Right ventricle myocardium superior (tissue), 1 donor: ENCODE data around the gene TMED4. TPM values are rescaled to one million over a fixed set of nuclear protein-coding genes. Genes with fewer than 3 reads are reported as not detected.
"Not testable (repeated sequence)": the region's sequence is repeated elsewhere in the genome, so short reads cannot be mapped to it uniquely, and the experiment has no call there.

Experiments used
- ATAC-seq: fragments of 200-7000 bp; cut with Tn5 transposase; one replicate; pipeline ENCODE4 v1.9.1; 2020; ENCODE audit warnings: mild to moderate bottlenecking; ENCODE audit not compliant: poor library complexity
- DNase-seq: peaks from one replicate; pipeline ENCODE4 v3.0.0-alpha.2; 2020
- intact Hi-C: fragments of 100-400 bp; cut with DNase I; formaldehyde crosslinking; loops from one replicate; pipeline ENCODE4 v1.11.2; 2022
- total RNA-seq: library from RNA; stranded (reverse); fragmentation: NEBNext Ultra II Directional; extraction: Animal tissue kit (Norgen Biotek cat#: 25700); gene quantifications from one replicate; pipeline ENCODE4 v1.2.1, GENCODE V29; 2021
- donor health status: DM: no; HTN: yes; CAD: no; lungs with severe emphysema.

Gene TMED4
- total RNA-seq, 1 donor from 2014 or later = 47.6 TPM

DNA sequence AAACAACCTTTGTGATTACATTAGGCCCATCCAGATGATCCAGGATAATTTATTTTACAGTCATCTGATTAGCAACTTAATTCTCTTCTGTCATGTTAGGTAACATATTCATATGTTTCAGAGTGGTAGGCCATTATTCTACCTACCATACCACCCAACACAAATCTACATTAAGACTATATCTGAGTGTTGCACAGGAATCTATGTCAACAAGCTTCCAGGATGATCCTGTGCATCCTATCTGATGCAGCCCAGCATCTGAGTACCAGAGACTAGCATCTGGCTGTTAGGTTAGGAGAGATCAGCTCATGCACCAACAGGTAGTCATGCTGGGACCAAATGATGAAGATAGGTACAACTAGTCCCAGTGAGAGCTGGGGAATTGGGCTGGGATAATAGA, 7.0 kb downstream of the TMED4 start:
- ATAC-seq (no peak), DNase-seq (no peak)
- intact Hi-C loops = no loop called here

DNA sequence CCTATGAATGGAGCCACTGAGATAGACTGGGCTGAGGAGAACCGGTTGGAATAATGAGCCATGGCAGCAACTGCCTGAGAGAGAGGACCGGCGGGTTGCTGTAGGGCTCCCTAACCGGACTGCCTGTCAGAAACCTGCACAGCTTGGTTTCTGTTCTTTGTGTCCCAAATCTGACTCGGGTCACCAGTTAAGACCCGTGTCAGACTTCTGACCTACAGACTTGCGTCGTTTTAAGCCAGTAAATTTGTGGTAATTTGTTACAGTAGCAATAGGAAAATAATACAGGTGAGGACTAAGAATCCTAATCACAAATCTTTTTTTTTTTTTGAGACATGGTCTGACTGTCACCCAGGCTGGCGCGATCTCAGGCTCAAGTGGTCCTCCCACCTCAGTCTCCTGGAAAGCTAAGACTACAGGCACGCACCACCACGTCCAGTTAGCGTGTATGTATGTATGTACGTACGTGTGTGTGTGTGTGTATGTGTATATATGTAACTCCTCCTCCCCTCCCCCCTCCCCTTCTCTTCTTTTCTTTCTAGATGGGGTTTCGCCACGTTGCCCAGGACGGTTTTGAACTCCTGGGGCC, 7.7 kb downstream of the TMED4 start:
- DNase-seq = no peak
- ATAC-seq = no peak
- intact Hi-C loops = no loop called here

DNA sequence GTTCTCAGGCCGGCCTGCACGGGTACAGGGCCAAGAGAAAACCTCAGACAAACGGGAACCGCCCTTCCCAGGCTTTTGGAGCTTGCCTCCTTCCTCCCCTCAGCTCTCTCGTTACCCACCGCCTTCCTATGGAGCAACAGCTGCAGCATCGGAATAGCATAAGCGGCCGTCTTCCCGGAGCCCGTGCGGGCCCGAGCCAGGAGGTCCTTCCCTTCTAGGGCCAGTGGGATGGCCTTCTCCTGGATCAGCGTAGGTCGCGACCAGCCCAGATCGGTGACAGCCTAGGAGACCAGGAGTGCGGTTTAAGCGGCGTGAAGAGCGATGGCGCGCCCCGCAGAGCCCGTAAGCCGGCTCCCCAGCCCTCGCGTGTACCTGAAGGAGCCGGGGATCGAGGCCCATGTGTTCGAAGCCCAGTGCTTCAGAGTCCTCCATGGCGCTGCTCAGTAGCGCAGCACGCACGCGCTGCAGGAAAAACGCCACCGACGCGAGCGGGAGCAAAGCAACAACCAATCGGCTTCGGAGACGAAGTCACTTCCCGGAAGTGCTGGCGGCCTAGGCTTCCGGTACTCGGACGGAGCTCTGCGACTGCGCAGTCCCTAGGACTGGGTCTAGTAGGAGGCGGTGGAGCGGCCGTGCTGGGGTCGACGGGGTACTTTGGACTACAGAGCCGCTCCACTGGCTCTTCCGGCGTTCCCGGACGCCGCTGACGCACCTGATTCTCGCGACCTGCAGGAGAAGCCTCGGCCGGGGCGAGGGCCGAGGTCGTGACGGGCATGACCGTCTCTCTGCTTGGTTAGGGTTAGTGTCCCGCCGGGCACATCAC, 8.4 kb downstream of the TMED4 start, which contains the start of gene DDX56:
DDX56 (minus strand) TSS at position 445 of the 823 bp plus-strand sequence; CDS start at position 432, 13 bp downstream.
- ATAC-seq = peak; percentile 98
- intact Hi-C loops = no loop called here
- DNase-seq = peak; percentile 97

DNA sequence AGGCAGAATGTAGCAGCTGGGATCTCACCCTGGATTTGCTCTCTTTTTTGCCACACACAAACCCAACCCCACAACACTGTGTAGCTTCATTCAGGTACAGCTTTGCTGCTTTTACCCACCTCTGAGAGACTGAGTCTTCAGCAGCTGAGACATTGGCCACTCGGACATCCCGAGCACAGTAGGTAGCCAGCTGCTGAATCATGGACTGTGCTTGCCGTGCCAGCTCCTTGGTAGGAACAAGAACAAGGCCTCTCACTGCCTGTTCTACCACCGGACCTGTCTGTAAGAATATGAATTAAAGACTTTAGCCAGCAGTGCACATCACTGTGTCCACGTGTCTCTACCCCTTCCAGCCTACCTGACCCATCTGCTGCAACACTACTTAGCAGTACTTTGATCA, 9.3 kb downstream of the TMED4 start:
- intact Hi-C loops = no loop called here
- no peak for DNase-seq
- no peak for ATAC-seq

DNA sequence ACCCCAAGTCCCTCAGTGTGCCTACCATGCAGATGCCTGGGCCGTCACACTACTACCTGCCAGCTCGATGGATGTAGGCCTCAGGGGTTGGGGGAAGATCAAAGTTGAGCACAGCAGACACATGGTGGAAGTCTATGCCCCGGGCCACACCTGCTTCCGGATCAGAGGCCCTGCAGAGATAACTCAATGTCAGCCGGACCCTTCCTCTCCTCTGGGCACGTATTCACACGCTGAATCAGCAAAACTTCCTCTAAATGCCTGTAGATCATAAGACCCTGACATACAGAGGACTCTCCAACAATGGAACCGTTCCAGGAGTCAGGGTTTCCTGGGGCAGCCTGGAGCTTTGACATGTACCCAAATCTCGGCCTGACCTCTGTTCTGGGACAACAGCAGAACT, 12.1 kb downstream of the TMED4 start:
- intact Hi-C loops = loop anchor here (10.0 kb wide), 1 partner anchor 195 kb away; no protein-coding TSS in a partner anchor
- DNase-seq = no peak
- ATAC-seq = no peak

DNA sequence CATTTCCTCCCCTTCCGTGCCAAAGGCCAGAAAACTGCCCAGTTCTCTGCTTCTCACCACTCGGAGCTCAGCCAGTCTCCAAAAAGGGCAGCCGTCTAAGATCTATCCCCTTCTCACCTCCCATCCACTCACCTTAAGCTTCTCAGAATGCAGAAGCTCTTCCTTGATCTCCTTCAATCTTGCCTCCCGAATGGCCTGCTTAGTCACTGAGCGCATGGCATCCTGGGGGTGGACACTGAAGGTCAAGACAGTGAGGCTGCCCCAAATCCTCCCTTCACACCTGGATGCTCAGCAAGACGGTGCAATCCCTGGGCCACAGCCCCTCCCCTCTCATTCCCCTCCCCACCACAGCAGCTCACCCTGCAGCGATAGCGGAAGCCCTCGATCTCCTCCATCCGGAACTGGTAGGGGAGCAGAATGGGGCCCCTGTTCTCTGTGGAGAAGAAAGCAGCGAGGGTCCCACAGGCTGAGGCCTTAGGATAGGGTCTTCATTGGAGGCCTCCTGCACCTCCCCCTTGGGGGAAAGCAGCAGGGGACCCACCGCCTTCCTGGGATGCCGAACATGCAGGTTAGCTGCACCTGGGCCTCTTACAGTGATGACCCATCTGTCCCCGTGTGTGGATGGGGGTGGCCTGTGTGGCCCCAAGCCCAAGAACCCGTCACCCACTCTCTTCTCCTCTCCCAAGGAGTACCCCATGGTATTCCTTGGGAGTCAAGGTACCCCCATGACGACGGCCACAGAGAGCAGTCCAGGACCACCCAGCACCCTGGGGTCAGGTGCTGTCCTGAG, 13.1 kb downstream of the TMED4 start:
- no peak for ATAC-seq
- intact Hi-C loops = loop anchor here (10.0 kb wide), 1 partner anchor 194 kb away; no protein-coding TSS in a partner anchor
- no peak for DNase-seq

DNA sequence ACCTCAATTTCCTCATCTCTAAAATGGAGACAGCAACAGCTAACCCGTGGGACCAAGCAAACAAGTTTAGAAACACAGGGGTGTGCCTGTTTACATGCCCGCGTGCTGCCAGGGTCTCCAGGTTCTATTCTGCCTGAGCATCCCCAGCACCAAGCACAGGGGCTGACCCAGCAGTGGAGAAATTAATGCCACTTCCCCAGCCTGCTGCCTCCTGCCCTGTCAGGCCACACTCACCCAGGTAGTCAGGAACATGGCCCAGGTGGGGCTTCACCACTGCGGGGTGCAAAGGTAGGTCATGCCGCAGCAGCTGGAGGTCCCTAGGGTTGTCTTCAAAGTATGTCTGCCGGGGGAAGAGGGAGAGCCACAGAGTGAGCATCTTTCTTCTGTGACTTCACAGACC, 14.1 kb downstream of the TMED4 start:
- no peak for ATAC-seq
- no peak for DNase-seq
- intact Hi-C loops = loop anchor here (10.0 kb wide), 1 partner anchor 193 kb away; no protein-coding TSS in a partner anchor

DNA sequence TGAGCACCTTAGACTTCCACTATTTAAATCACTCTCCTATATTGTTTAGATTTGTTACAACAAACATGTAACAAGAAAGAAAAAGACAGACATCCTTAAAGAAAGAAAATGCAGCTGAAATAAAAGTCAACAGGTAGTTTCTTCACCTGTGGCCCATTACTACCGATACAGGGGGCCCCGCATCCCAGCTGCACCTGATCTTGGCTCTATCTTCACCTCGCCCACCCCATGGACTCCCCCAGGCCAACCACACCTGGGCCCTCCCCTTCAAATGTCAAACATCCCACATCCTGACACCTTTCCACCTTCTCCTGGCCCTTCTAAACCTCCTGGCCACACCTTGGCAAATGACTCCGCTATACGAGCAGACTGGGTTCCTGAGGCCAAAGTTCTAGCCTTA, 15.4 kb downstream of the TMED4 start:
- intact Hi-C loops = loop anchor here (10.0 kb wide), 1 partner anchor 192 kb away; no protein-coding TSS in a partner anchor
- ATAC-seq (no peak), DNase-seq (no peak)

DNA sequence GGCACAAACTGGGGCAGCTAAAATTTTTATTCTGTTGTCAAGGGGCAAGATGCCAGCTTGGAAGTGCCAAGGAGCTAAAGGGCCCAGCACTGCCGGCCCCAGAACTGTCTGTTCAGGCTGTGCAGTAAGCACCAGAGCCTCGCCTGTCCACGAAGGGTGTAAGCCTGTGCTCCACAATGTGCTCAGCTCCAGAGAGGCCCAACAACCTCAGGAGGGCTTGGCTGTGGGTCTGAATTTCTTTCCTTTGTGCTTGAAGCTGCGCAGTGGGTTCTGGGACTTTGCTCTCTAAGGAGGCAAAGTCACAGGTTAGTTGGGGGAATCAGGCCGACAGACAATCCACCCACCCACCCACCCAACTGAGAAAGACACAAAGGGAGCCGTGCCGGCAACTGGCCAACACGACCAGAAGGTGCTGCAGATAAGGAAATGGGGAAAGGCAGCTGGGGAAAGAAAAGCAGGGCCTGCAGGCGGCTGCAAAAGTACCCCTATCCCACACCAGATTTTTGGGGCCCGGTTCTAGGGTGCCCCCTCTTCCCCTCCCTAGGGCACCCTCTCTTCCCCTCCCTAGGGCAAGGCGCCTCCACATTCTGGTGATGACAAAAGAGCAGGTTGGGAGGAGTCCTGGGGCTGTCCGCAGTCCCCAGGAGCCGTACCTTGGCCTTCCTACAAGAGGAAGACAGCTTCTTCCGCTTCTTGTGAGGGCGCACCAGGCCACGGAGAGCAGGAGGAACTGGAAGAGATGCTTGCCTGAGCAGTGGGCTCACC, 16.1 kb downstream of the TMED4 start:
- DNase-seq (no peak), ATAC-seq (peak; percentile 32)
- intact Hi-C loops = loop anchor here (10.0 kb wide), 1 partner anchor 191 kb away; no protein-coding TSS in a partner anchor

DNA sequence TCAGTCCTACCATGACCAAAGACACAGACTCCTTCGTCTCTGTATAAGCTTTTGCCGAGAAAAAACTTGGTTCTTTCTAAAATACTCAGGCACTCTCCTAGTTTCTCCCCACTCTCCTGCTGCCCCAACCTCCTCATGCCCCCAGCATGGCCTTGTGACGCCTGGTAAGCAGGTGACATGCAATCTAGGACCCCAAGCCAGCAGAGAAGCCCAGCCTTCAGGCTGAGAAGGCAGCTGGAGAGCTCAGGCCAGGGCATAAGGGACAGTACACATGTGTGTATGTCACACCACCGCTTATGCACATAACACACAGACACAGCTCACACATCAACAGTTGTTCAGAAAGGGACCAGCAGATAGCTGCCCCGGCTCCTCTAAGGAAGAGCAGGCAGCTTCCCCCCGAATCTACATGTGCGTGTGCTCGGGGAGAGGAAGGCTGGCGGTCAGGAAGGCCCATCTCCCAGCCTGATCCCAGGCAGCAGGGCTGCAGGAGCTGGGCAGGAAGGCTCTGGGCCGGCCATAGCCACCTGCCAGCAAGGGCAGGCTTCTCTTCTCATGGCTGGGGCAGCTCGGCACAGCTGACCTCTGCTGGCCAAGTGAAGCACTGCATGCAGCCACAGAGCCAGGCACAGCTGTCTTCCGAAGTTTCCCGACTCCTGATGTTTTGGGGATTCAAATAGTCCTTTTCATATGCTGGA, 16.8 kb downstream of the TMED4 start:
- ATAC-seq = peak; percentile 91
- intact Hi-C loops = loop anchor here (10.0 kb wide), 1 partner anchor 190 kb away; no protein-coding TSS in a partner anchor
- DNase-seq = peak; percentile 83

DNA sequence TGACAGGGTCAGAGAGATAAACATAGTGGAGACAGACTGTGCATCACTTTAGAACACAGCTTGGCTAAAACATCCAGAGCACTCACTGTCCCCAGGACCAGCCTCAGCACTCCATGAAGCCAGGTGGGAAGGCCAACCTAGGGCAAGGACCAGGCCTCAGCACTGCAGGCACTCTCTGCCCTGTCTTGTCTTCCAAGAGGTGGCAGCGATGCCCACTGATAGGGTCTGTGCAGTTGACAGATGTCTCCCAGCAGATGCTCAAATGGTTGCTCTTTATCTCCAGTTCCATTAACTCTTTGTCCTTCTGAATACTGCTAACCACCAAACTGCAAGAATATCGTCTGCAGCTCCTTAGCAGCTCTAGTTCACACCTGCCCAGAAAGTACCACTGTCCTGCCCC, 17.4 kb downstream of the TMED4 start:
- ATAC-seq (no peak), DNase-seq (no peak)
- intact Hi-C loops = loop anchor here (5.0 to 10.0 kb wide), 2 partner anchors 67 to 190 kb away; no protein-coding TSS in a partner anchor

DNA sequence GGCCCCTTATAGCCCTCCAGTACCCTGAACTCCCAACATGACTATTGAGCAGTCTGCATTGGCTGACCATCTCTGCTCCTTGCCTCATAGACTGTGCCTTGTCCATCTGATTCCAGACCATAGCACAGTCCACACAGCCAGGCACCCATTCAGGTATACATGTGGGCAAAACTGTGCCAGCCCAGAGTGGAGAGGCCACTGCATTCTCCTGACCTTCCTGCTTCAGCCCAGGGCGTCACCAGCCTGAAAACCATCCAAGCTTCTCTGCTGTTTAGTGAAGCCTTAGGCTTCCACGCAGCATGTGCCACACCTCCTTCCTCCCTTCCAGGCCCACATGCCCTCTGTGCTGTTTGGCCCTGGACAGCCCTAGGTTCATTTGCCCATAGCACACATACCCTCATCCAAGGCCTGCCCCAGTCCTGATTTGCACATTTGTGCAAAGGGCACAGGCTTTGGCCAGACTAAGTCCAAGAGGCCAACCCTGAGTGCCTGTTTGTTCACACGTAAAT, 18.8 kb downstream of the TMED4 start:
- DNase-seq = no peak
- intact Hi-C loops = loop anchor here (5.0 to 10.0 kb wide), 2 partner anchors 66 to 188 kb away; no protein-coding TSS in a partner anchor
- no peak for ATAC-seq

DNA sequence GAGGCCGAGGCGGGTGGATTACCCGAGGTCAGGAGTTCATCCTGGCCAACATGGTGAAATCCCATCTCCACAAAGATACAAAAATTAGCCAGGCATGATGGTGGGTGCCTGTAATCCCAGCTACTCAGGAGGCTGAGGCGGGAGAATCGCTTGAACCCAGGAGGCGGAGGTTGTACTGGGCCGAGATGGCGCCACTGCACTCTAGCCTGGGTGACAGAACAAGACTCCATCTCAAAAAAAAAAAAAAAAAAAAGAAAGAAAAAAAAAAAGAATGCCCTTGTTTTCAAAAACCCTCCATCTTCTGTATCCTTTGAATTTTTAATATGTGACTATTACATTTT, 19.4 kb downstream of the TMED4 start:
- not testable (repeated sequence) for DNase-seq, ATAC-seq
- intact Hi-C loops = loop anchor here (5.0 to 10.0 kb wide), 2 partner anchors 65 to 188 kb away; no protein-coding TSS in a partner anchor

DNA sequence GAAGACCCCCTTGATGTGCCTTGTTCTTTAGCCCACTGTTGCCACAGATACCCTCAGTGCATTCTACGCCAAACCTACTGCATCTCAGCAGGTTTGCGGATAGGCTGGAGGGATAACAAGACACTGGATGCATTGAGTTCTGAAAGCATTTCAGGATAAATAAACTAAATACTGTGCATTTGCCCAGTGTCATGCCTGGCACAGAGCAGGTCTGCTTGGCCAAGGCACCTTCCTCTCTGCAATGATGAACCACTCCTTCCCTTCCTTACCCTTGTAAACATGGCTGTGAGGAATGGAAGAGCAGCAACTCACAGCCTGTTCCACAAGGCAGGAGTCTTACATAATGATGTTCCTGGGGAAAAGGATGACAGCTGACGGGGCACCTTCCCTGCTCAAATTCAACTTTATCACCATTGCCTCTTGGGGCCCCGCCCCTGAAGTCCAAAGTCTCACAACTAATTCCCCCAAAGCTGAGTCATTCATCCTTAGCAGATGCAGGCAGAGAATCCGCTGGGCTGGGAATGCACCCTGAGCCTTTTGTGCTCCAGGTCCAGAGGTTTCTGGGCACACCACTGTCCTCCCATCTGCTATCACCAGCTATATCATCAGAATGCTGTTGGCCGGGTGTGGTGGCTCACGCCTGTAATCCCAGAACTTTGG, 19.9 kb downstream of the TMED4 start:
- intact Hi-C loops = loop anchor here (5.0 to 10.0 kb wide), 2 partner anchors 65 to 187 kb away; no protein-coding TSS in a partner anchor
- DNase-seq (no peak), ATAC-seq (no peak)

DNA sequence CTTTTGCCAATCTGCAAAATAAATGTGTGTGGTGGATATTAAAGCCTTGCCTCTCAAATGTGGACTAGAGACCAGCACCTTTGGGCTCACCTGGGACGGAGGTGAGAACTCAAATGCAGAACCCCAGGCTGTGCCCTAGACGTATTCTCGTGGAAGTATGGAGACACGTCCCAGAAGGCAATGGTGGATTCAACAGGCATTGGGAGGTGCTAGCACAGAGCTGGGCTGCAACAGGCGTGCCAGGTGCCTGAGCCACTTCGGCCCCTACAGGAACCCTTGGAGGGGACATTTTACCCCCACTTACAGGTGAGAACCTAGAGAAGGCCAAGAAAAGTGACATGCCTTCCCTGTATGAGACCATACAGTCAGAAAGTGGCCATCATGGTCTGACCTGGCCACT, 20.6 kb downstream of the TMED4 start:
- ATAC-seq (no peak), DNase-seq (no peak)
- intact Hi-C loops = loop anchor here (5.0 to 10.0 kb wide), 2 partner anchors 64 to 187 kb away; no protein-coding TSS in a partner anchor

DNA sequence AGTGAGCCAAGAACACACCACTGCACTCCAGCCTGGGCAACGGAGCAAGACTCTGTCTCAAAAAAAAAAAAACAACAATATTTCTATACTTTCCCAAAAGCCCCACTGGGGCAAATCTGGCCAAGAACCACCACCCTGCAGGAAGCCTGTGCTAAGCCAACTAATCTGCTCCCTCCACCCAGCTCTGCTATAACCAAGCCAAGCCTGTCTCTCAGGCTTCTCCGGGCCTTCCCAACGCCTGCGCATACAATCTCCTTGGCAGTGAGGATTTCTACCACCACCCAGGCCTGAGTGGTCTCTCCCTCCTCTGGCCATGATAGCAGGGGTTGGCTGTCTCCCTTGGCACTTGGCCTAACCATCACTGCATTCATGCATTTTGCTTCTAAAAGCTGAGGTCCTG, 22.5 kb downstream of the TMED4 start:
- no peak for ATAC-seq
- DNase-seq = no peak
- intact Hi-C loops = no loop called here

DNA sequence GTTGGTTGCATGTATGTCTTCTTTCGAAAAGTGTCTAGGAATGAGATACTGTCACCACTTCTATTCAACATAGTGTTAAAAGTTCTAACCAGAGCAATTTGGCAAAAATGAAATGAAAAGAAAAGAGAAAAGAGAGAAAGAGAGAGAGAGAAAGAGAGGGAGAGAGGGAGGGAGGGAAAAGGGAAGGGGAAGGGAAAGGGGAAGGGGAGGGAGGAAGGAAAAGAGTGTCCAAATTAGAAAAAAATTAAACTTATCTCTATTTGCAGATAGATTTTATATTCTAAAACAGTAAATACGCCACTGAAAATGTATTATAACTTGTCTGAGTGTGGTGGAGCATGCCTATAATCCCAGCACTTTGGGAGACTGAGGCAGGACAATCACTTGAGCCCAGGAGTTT, 24.5 kb downstream of the TMED4 start:
- ATAC-seq (no peak), DNase-seq (no peak)
- intact Hi-C loops = no loop called here
